ENCODE measurements around the gene ATP8A2.

- TF ChIP-seq CTCF (IDR thresholded peaks at IDR 0.05) (no peak), POLR2A (IDR thresholded peaks at IDR 0.05) (no peak)
Measured at GRCh38 chr13:25827831-25828465, 456.2 kb downstream of the ATP8A2 start.
